ENCODE results near the gene IRF8. TPM values are rescaled to one million over a fixed set of nuclear protein-coding genes. Genes with fewer than 3 reads are reported as not detected.

IRF8 gene
- total and polyA plus RNA-seq, 7 donors: 3.5 to 74.0 (median 10.8) TPM

GRCh38 chr16:85910854-85911247, 11.9 kb downstream of the IRF8 start:
- TF ChIP-seq POLR2AphosphoS5 (IDR thresholded peaks at IDR 0.05): no peak
- TF ChIP-seq EP300 (IDR thresholded peaks at IDR 0.05): no peak
- TF ChIP-seq POLR2A (IDR thresholded peaks at IDR 0.05): no peak
- TF ChIP-seq CTCF (IDR thresholded peaks at IDR 0.05): no peak
- H3K9me3 ChIP-seq: no peaks in the 10 kb centered on the region
- no peak overlapping the region for H3K27ac ChIP-seq
- intact Hi-C loops (cut with DNase I): no loop called here
- H3K36me3 ChIP-seq: no peaks in the 10 kb centered on the region
- 70 to 91% methylated on average over 9 of the region's 9 CpGs for WGBS, 2 donors
- H3K4me1 ChIP-seq: peaks cover 0 to 16% (median 14%) of the 10 kb centered on the region in 4 donors
- no peaks in the 10 kb centered on the region for H3K27me3 ChIP-seq
- no peak for DNase-seq
- no peak overlapping the region for H3K4me3 ChIP-seq

DNA sequence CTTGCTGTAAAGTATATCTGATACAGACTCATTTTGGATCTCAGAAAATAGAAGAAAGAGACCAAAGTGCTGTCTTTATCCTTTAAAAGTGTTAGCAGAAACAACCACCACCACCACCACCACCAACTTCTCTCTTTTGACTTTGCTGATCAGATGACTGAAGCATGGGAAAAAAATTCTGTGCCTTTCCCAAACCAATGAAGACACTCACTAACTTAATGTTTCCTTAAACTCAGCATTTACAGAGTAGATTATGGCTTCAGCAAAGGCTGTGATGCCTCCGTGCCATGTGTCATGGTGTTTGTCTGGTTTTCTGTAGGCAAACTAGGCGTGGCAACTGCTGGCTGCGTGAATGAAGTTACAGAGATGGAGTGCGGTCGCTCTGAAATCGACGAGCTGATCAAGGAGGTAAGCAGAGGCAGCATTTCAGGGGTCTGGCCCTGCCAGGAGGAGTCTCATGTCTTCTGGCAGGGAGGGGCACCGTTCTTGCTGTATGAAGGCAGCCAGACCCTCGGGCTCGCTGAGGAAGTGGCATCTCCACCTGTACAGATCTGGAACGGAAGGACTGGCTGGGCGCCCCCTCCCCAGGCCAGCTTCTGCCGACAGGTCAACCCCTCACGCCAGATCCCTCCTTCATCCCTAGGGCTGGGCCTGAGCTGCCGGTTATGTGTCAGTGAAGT, 12.4 kb downstream of the IRF8 start:
- no peak for DNase-seq
- no peak for TF ChIP-seq EP300 (IDR thresholded peaks at IDR 0.05)
- no peak for TF ChIP-seq POLR2AphosphoS5 (IDR thresholded peaks at IDR 0.05)
- TF ChIP-seq POLR2A (IDR thresholded peaks at IDR 0.05): no peak
- no peak for TF ChIP-seq CTCF (IDR thresholded peaks at IDR 0.05)
- no peak overlapping the region for H3K4me3 ChIP-seq
- peaks cover 0 to 16% (median 14%) of the 10 kb centered on the region in 4 donors for H3K4me1 ChIP-seq
- H3K27me3 ChIP-seq: no peaks in the 10 kb centered on the region
- no peaks in the 10 kb centered on the region for H3K36me3 ChIP-seq
- WGBS, 2 donors: 84 to 88% methylated on average over 15 of the region's 15 CpGs
- intact Hi-C loops (cut with DNase I): no loop called here
- H3K9me3 ChIP-seq: no peaks in the 10 kb centered on the region
- H3K27ac ChIP-seq: no peak overlapping the region

DNA sequence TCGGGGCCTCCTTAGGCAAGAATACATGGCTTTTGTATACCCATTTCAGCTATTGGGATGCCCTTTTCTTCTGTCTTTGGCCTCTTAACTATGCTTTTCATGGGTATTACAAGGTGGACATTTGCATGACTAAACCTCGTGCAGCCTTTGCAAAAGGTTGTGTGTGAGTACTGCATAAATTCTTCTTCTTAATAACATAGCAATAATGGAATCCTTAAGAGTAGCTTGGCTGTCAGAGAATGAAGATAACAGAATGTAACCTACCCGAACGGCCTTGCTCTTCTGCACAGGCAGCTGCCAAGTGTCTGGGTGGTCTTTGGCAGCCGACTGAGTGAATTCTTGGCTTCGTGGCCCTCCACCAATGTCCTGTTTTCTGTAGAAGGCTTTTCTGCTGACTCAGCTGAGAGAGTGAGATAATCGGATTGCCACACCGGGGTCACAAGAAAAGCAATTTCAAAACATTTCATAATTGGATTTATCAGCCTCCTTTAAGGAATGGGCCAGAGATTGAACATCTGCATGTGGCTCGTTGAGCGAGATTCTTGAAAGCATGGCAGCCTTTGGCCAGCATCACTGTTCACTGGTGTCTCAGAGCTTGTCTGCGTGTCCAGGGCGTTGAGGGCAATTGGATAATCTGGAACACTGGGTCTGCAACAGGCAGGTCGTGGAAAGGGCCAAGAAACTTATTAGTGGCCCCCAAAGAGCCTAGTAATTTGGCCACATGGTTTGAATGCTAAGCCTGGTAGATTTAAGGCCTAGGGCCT, 13.4 kb downstream of the IRF8 start:
- TF ChIP-seq POLR2A (IDR thresholded peaks at IDR 0.05): no peak
- peak in 2 of 4 donors; percentile 52 to 66 for TF ChIP-seq POLR2AphosphoS5 (IDR thresholded peaks at IDR 0.05)
- peaks cover 0 to 16% (median 14%) of the 10 kb centered on the region in 4 donors for H3K4me1 ChIP-seq
- no peaks in the 10 kb centered on the region for H3K9me3 ChIP-seq
- H3K36me3 ChIP-seq: no peaks in the 10 kb centered on the region
- H3K27ac ChIP-seq: no peak overlapping the region
- H3K4me3 ChIP-seq: no peak overlapping the region
- 71 to 82% methylated on average over 13 of the region's 13 CpGs for WGBS, 2 donors
- DNase-seq: peak; percentile 79
- H3K27me3 ChIP-seq: no peaks in the 10 kb centered on the region
- intact Hi-C loops (cut with DNase I): no loop called here

- Histone ChIP-seq H3K4me1 (peaks cover 0 to 16% (median 14%) of the 10 kb centered on the region in 4 donors), H3K9me3 (no peaks in the 10 kb centered on the region), H3K36me3 (no peaks in the 10 kb centered on the region), H3K4me3 (no peak overlapping the region), H3K27ac (no peak overlapping the region), H3K27me3 (no peaks in the 10 kb centered on the region)
- 91 to 94% methylated on average over 12 of the region's 12 CpGs for WGBS, 2 donors
- DNase-seq: no peak
- intact Hi-C loops (cut with DNase I): no loop called here
- TF ChIP-seq POLR2AphosphoS5 (IDR thresholded peaks at IDR 0.05) (no peak), CTCF (IDR thresholded peaks at IDR 0.05) (no peak), POLR2A (IDR thresholded peaks at IDR 0.05) (no peak), EP300 (IDR thresholded peaks at IDR 0.05) (no peak)
Observed at GRCh38 chr16:85913141-85913601, 14.2 kb downstream of the IRF8 start.

DNA sequence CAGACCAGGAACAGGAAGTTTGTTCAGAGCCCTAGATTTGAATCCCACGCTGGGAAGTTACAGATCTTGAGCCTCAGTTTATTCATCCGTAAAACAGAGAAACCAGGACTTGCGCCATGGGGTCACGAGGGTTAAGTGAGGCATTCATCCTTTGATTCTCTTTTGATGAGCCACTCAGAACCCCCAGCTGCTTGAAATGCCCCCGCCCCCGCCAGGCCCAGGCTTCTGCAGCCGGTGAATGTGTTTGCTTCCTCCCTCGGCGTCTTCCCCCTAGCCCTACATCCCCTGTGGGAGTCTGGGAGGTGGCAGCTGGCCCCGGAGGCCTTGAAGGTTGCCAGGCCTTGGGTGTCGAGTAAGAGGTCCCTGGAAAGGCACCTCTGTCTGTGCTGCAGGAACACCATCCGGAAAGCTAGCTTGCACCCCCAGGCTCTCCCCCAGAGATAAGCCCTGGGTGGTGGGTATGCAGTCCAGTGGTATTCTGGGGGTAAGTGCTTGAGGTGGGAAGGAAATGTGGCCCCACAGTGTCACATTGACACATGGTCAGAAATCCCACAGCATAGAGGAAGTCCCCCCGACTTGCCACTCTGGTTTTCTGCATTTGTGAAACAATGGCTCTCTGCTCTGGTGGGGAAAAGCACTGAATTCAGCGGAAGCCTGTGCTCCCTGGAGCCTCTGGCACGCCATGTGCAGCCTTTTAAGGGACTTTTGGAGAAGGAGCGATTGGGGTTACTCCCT, 14.9 kb downstream of the IRF8 start:
- 64 to 88% methylated on average over 16 of the region's 16 CpGs for WGBS, 2 donors
- no peaks in the 10 kb centered on the region for H3K27me3 ChIP-seq
- DNase-seq: no peak
- H3K9me3 ChIP-seq: no peaks in the 10 kb centered on the region
- intact Hi-C loops (cut with DNase I): no loop called here
- H3K4me1 ChIP-seq: peaks cover 0 to 16% (median 14%) of the 10 kb centered on the region in 4 donors
- H3K36me3 ChIP-seq: no peaks in the 10 kb centered on the region
- no peak overlapping the region for H3K4me3 ChIP-seq
- no peak overlapping the region for H3K27ac ChIP-seq
- no peak for TF ChIP-seq CTCF (IDR thresholded peaks at IDR 0.05)
- TF ChIP-seq POLR2A (IDR thresholded peaks at IDR 0.05): no peak
- no peak for TF ChIP-seq EP300 (IDR thresholded peaks at IDR 0.05)
- TF ChIP-seq POLR2AphosphoS5 (IDR thresholded peaks at IDR 0.05): no peak

Data from sigmoid colon (tissue), 7 donors.